ENCODE results near the gene UBE2K. TPM values are rescaled to one million over a fixed set of nuclear protein-coding genes. Genes with fewer than 3 reads are reported as not detected.
"Not testable (repeated sequence)": the region's sequence is repeated elsewhere in the genome, so short reads cannot be mapped to it uniquely, and the experiment has no call there.

The UBE2K gene
- total RNA-seq, 1 donor from 2014 or later: 77.3 TPM

GRCh38 chr4:39719804-39720580 is 22.1 kb downstream of the UBE2K start:
- TF ChIP-seq, protein P1, sequence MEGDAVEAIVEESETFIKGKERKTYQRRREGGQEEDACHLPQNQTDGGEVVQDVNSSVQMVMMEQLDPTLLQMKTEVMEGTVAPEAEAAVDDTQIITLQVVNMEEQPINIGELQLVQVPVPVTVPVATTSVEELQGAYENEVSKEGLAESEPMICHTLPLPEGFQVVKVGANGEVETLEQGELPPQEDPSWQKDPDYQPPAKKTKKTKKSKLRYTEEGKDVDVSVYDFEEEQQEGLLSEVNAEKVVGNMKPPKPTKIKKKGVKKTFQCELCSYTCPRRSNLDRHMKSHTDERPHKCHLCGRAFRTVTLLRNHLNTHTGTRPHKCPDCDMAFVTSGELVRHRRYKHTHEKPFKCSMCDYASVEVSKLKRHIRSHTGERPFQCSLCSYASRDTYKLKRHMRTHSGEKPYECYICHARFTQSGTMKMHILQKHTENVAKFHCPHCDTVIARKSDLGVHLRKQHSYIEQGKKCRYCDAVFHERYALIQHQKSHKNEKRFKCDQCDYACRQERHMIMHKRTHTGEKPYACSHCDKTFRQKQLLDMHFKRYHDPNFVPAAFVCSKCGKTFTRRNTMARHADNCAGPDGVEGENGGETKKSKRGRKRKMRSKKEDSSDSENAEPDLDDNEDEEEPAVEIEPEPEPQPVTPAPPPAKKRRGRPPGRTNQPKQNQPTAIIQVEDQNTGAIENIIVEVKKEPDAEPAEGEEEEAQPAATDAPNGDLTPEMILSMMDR (IDR thresholded peaks at IDR 0.05): no peak
- H3K36me3 Mint-ChIP-seq (ENCODE audit: unreplicated experiment): peaks cover 10% of the 10 kb centered on the region
- no peaks in the 10 kb centered on the region for H3K9me3 Mint-ChIP-seq (ENCODE audit: unreplicated experiment)
- no peak for DNase-seq (ENCODE audit: extremely low spot score, unreplicated experiment)
- H3K27ac Mint-ChIP-seq (ENCODE audit: unreplicated experiment): peak overlapping the region; percentile 38
- no peak overlapping the region for H3K4me3 Mint-ChIP-seq (ENCODE audit: unreplicated experiment)
- peaks cover 35% of the 10 kb centered on the region for H3K4me1 Mint-ChIP-seq (ENCODE audit: unreplicated experiment)
- H3K27me3 Mint-ChIP-seq (ENCODE audit: unreplicated experiment): no peaks in the 10 kb centered on the region

GRCh38 chr4:39721273-39721672 is 23.3 kb downstream of the UBE2K start:
- not testable (repeated sequence) for H3K27me3 Mint-ChIP-seq (ENCODE audit: unreplicated experiment); H3K27ac Mint-ChIP-seq (ENCODE audit: unreplicated experiment); H3K9me3 Mint-ChIP-seq (ENCODE audit: unreplicated experiment); H3K4me3 Mint-ChIP-seq (ENCODE audit: unreplicated experiment); H3K36me3 Mint-ChIP-seq (ENCODE audit: unreplicated experiment)
- peak; percentile 53 for DNase-seq (ENCODE audit: extremely low spot score, unreplicated experiment)
- peaks cover 31% of the 10 kb centered on the region for H3K4me1 Mint-ChIP-seq (ENCODE audit: unreplicated experiment)

- Mint-ChIP-seq H3K4me3 (ENCODE audit: unreplicated experiment) (no peak overlapping the region), H3K27me3 (ENCODE audit: unreplicated experiment) (no peaks in the 10 kb centered on the region), H3K9me3 (ENCODE audit: unreplicated experiment) (no peaks in the 10 kb centered on the region), H3K4me1 (ENCODE audit: unreplicated experiment) (peaks cover 31% of the 10 kb centered on the region), H3K36me3 (ENCODE audit: unreplicated experiment) (peaks cover 10% of the 10 kb centered on the region), H3K27ac (ENCODE audit: unreplicated experiment) (no peak overlapping the region)
- TF ChIP-seq, protein P1 (IDR thresholded peaks at IDR 0.05): no peak
- peak; percentile 25 for DNase-seq (ENCODE audit: extremely low spot score, unreplicated experiment)
Measured at GRCh38 chr4:39721788-39722187, 23.9 kb downstream of the UBE2K start.

- Mint-ChIP-seq H3K4me3 (ENCODE audit: unreplicated experiment) (no peak overlapping the region), H3K36me3 (ENCODE audit: unreplicated experiment) (peaks cover 5% of the 10 kb centered on the region), H3K27me3 (ENCODE audit: unreplicated experiment) (no peaks in the 10 kb centered on the region), H3K9me3 (ENCODE audit: unreplicated experiment) (no peaks in the 10 kb centered on the region), H3K4me1 (ENCODE audit: unreplicated experiment) (peaks cover 45% of the 10 kb centered on the region), H3K27ac (ENCODE audit: unreplicated experiment) (peak overlapping the region; percentile 60)
- TF ChIP-seq, protein P1 (IDR thresholded peaks at IDR 0.05): no peak
- no peak for DNase-seq (ENCODE audit: extremely low spot score, unreplicated experiment)
Measured at GRCh38 chr4:39729557-39729956, 31.6 kb downstream of the UBE2K start.

DNA sequence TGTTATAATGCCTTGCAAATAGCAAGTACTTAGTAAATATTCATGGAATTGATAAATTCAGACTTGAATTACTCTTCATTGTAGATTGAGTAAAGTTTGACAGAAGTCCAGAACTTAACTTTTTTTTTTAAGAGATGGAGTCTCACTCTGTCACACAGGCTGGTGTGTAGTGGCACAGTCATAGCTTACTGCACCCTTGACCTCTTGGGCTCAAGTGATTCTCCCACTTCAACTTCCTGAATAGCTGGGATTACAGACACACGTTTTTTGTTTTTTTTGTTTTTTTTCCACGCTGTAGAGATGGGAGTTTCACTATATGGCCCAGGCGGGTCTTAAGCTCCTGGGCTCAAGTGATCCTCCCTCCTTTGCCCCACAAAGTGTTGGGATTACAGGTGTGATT is 32.1 kb downstream of the UBE2K start:
- Mint-ChIP-seq H3K36me3 (ENCODE audit: unreplicated experiment) (peaks cover 5% of the 10 kb centered on the region), H3K9me3 (ENCODE audit: unreplicated experiment) (no peaks in the 10 kb centered on the region), H3K4me1 (ENCODE audit: unreplicated experiment) (peaks cover 47% of the 10 kb centered on the region), H3K27ac (ENCODE audit: unreplicated experiment) (peak overlapping the region; percentile 60), H3K27me3 (ENCODE audit: unreplicated experiment) (no peaks in the 10 kb centered on the region), H3K4me3 (ENCODE audit: unreplicated experiment) (no peak overlapping the region)
- TF ChIP-seq, protein P1 (IDR thresholded peaks at IDR 0.05): no peak
- peak; percentile 11 for DNase-seq (ENCODE audit: extremely low spot score, unreplicated experiment)
